ENCODE results near the gene ASB5. TPM values are rescaled to one million over a fixed set of nuclear protein-coding genes. Genes with fewer than 3 reads are reported as not detected.

Gene ASB5
- total RNA-seq, 1 experiment from 2014 or later, result not detected

GRCh38 chr4:176256921-176257320 is 12.1 kb downstream of the ASB5 start:
- no peak for TF ChIP-seq CTCF (IDR thresholded peaks at IDR 0.05; ENCODE audit: unreplicated experiment)
- Mint-ChIP-seq H3K9me3 (ENCODE audit: low read depth, unreplicated experiment) (no peaks in the 10 kb centered on the region), H3K4me3 (ENCODE audit: low read depth, unreplicated experiment) (no peak overlapping the region), H3K27me3 (ENCODE audit: unreplicated experiment) (no peaks in the 10 kb centered on the region), H3K27ac (ENCODE audit: unreplicated experiment) (no peak overlapping the region), H3K4me1 (ENCODE audit: low read depth, unreplicated experiment) (no peaks in the 10 kb centered on the region), H3K36me3 (ENCODE audit: insufficient read depth, unreplicated experiment) (no peaks in the 10 kb centered on the region)
- intact Hi-C loops (cut with micrococcal nuclease; ENCODE audit: unreplicated experiment), result no loop called here
- CTCF ChIA-PET, result no interaction called here
- BruUV-seq (replicated peaks), result no TSS peak
- DNase-seq, result no peak

GRCh38 chr4:176242764-176243347 is 26.2 kb downstream of the ASB5 start:
- H3K27ac Mint-ChIP-seq (ENCODE audit: unreplicated experiment), result no peak overlapping the region
- TF ChIP-seq CTCF (IDR thresholded peaks at IDR 0.05; ENCODE audit: unreplicated experiment), result no peak
- BruUV-seq (replicated peaks), result no TSS peak
- CTCF ChIA-PET, result no interaction called here
- no peaks in the 10 kb centered on the region for H3K9me3 Mint-ChIP-seq (ENCODE audit: low read depth, unreplicated experiment)
- no peaks in the 10 kb centered on the region for H3K36me3 Mint-ChIP-seq (ENCODE audit: insufficient read depth, unreplicated experiment)
- DNase-seq, result no peak
- intact Hi-C loops (cut with micrococcal nuclease; ENCODE audit: unreplicated experiment), result no loop called here
- H3K4me1 Mint-ChIP-seq (ENCODE audit: low read depth, unreplicated experiment), result no peaks in the 10 kb centered on the region
- H3K27me3 Mint-ChIP-seq (ENCODE audit: unreplicated experiment), result no peaks in the 10 kb centered on the region
- H3K4me3 Mint-ChIP-seq (ENCODE audit: low read depth, unreplicated experiment), result no peak overlapping the region

- H3K27ac Mint-ChIP-seq (ENCODE audit: unreplicated experiment), result no peak overlapping the region
- intact Hi-C loops (cut with micrococcal nuclease; ENCODE audit: unreplicated experiment), result no loop called here
- CTCF ChIA-PET, result interaction anchor here (1.2 kb wide), 1 partner anchor 36 kb away, joined by 5 read pairs; no protein-coding TSS in a partner anchor
- no peaks in the 10 kb centered on the region for H3K27me3 Mint-ChIP-seq (ENCODE audit: unreplicated experiment)
- H3K9me3 Mint-ChIP-seq (ENCODE audit: low read depth, unreplicated experiment), result no peaks in the 10 kb centered on the region
- no peak for TF ChIP-seq CTCF (IDR thresholded peaks at IDR 0.05; ENCODE audit: unreplicated experiment)
- H3K4me1 Mint-ChIP-seq (ENCODE audit: low read depth, unreplicated experiment), result no peaks in the 10 kb centered on the region
- BruUV-seq (replicated peaks), result no TSS peak
- H3K36me3 Mint-ChIP-seq (ENCODE audit: insufficient read depth, unreplicated experiment), result no peaks in the 10 kb centered on the region
- DNase-seq, result no peak
- H3K4me3 Mint-ChIP-seq (ENCODE audit: low read depth, unreplicated experiment), result no peak overlapping the region
Measured at GRCh38 chr4:176241703-176242102, 27.3 kb downstream of the ASB5 start.

- TF ChIP-seq CTCF (IDR thresholded peaks at IDR 0.05; ENCODE audit: unreplicated experiment), result no peak
- Mint-ChIP-seq H3K9me3 (ENCODE audit: low read depth, unreplicated experiment) (no peaks in the 10 kb centered on the region), H3K4me1 (ENCODE audit: low read depth, unreplicated experiment) (no peaks in the 10 kb centered on the region), H3K27ac (ENCODE audit: unreplicated experiment) (no peak overlapping the region), H3K27me3 (ENCODE audit: unreplicated experiment) (no peaks in the 10 kb centered on the region), H3K36me3 (ENCODE audit: insufficient read depth, unreplicated experiment) (no peaks in the 10 kb centered on the region), H3K4me3 (ENCODE audit: low read depth, unreplicated experiment) (no peak overlapping the region)
- CTCF ChIA-PET, result no interaction called here
- intact Hi-C loops (cut with micrococcal nuclease; ENCODE audit: unreplicated experiment), result no loop called here
- no peak for DNase-seq
- BruUV-seq (replicated peaks), result no TSS peak
Measured at GRCh38 chr4:176238826-176239225, 30.2 kb downstream of the ASB5 start.
